Urothelium cell line (cell line): Measurements from ENCODE around the gene ELOB.
A peak's percentile ranks its signal among the peaks of the same experiment; 100 is the strongest.

ENCODE experiments used
- DNase-seq: peaks from one replicate; pipeline ENCODE4 v3.0.0; 2011; ENCODE audit warnings: low spot score, mixed read lengths
- FAIRE-seq: peaks from 2 replicates; lab custom pipeline; 2011; peaks lifted over from hg19 to GRCh38; lab: Jason Lieb, UNC

ELOB gene

GRCh38 chr16:2769675-2770056 is 7.4 kb downstream of the ELOB start:
- FAIRE-seq: no peak

DNA sequence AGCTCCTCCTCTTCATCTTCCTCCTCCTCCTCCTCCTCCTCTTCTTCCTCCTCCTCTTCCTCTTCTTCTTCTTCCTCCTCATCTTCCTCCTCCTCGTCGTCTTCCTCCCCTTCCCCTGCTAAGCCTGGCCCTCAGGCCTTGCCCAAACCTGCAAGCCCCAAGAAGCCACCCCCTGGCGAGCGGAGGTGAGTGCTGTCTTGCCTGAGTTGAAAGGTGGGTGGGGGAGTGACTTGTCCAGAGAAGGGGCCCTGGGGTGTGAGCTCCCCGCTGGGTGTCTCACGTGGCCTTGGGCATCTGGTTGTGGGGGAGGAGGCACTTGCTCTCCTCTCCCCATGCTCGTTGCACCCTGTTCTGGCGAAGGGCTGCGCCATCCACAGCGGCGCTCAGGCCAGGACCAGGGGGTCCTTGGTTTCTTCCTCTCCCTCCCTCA is 8.0 kb downstream of the ELOB start:
- DNase-seq (no peak), FAIRE-seq (no peak)

More at GRCh38 chr16:2769675-2770056, 7.4 kb downstream of the ELOB start:
- DNase-seq: no peak

GRCh38 chr16:2768403-2769089 is 8.5 kb downstream of the ELOB start:
- no peak for DNase-seq
- no peak for FAIRE-seq

DNA sequence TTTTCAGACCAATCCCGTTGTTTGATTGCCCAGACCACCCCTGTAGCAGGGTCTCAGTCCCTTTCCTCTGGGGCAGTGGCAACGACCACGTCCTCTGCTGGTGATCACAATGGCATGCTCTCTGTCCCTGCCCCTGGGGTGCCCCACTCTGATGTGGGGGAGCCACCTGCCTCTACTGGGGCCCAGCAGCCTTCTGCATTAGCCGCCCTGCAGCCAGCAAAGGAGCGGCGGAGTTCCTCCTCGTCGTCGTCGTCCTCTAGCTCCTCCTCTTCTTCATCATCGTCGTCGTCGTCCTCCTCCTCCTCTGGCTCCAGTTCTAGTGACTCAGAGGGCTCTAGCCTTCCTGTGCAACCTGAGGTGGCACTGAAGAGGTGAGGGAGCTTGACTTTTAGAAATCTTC is 9.2 kb downstream of the ELOB start:
- FAIRE-seq (no peak), DNase-seq (no peak)

- DNase-seq (no peak), FAIRE-seq (peak; percentile 70)
Observed at GRCh38 chr16:2767140-2767731, 9.8 kb downstream of the ELOB start.

DNA sequence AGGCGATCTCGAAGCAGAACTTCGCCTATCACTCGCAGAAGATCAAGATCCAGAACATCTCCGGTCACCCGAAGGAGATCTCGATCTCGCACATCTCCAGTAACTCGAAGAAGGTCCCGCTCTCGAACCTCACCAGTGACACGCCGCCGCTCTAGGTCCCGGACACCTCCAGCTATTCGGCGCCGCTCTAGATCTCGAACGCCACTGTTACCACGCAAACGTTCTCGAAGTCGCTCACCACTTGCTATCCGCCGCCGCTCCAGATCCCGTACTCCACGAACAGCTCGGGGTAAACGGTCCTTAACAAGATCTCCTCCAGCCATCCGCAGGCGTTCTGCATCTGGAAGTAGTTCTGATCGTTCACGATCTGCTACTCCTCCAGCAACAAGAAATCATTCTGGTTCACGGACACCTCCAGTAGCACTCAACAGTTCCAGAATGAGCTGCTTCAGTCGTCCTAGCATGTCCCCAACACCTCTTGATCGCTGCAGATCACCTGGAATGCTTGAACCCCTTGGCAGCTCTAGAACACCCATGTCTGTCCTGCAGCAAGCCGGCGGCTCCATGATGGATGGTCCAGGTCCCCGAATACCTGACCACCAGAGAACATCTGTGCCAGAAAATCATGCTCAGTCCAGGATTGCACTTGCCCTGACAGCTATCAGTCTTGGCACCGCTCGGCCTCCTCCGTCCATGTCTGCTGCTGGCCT is 10.5 kb downstream of the ELOB start:
- FAIRE-seq (no peak), DNase-seq (no peak)

DNA sequence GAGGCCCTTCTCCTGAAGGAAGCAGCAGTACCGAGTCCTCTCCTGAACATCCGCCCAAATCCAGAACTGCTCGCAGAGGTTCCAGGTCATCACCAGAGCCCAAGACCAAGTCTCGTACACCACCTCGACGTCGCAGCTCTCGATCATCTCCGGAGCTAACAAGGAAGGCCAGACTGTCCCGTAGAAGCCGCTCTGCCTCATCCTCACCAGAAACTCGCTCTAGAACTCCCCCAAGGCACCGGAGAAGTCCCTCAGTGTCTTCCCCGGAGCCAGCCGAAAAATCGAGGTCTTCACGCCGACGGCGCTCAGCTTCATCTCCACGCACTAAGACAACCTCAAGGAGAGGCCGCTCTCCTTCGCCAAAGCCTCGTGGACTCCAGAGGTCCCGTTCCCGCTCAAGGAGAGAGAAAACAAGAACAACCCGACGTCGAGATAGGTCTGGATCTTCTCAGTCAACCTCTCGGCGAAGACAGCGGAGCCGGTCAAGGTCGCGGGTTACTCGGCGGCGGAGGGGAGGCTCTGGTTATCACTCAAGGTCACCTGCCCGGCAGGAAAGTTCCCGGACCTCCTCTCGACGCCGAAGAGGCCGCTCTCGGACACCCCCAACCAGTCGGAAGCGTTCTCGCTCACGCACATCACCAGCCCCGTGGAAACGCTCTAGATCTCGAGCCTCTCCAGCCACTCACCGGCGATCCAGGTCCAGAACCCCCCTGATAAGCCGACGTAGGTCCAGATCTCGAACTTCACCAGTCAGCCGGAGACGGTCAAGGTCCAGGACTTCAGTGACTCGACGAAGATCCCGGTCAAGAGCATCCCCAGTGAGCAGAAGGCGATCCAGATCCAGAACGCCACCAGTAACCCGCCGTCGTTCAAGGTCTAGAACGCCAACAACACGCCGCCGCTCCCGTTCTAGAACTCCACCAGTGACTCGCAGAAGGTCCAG is 11.3 kb downstream of the ELOB start:
- FAIRE-seq (no peak), DNase-seq (no peak)

DNA sequence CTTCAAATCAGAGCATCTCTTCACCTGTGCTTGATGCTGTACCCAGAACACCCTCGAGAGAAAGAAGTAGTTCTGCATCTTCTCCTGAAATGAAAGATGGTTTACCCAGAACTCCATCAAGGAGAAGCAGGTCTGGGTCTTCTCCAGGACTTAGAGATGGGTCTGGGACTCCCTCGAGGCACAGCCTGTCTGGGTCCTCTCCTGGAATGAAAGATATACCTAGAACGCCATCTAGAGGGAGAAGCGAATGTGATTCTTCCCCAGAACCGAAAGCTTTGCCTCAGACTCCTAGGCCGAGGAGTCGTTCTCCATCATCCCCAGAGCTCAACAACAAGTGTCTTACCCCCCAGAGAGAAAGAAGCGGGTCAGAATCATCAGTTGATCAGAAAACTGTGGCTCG is 12.4 kb downstream of the ELOB start:
- no peak for FAIRE-seq

GRCh38 chr16:2763173-2763572 is 13.9 kb downstream of the ELOB start:
- FAIRE-seq: no peak
- no peak for DNase-seq

More for the DNA sequence above, 12.4 kb downstream of the ELOB start:
- no peak for DNase-seq

- FAIRE-seq (no peak), DNase-seq (no peak)
Observed at GRCh38 chr16:2762711-2763110, 14.4 kb downstream of the ELOB start.

- DNase-seq: no peak
- FAIRE-seq: no peak
Observed at GRCh38 chr16:2761886-2762583, 15.0 kb downstream of the ELOB start.

- no peak for DNase-seq
- FAIRE-seq: no peak
Observed at GRCh38 chr16:2761472-2761871, 15.6 kb downstream of the ELOB start.

DNA sequence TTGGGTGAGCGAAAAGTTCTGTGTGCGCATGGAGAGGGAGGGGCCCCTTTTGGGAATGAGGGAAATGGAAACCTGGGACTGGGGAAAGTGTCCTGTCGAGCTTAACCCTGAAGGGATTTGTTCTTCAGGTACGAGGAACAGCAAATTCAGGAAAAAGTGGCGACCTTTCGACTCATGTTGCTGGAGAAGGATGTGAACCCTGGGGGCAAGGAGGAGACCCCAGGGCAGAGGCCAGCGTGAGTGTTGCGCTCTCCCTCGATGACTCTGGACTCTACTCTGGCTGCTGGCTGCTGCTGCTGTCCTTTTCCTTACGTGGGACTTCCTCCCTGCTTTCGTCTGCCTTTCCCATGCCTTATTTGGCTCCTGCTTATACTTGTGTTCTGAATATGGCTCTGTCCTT is 19.7 kb downstream of the ELOB start:
- DNase-seq: no peak
- no peak for FAIRE-seq

GRCh38 chr16:2756288-2757015 is 20.6 kb downstream of the ELOB start:
- DNase-seq (no peak), FAIRE-seq (no peak)

GRCh38 chr16:2755158-2755557 is 21.9 kb downstream of the ELOB start:
- FAIRE-seq: no peak
- no peak for DNase-seq

- FAIRE-seq: no peak
- no peak for DNase-seq
Observed at GRCh38 chr16:2753733-2754020, 23.4 kb downstream of the ELOB start.

DNA sequence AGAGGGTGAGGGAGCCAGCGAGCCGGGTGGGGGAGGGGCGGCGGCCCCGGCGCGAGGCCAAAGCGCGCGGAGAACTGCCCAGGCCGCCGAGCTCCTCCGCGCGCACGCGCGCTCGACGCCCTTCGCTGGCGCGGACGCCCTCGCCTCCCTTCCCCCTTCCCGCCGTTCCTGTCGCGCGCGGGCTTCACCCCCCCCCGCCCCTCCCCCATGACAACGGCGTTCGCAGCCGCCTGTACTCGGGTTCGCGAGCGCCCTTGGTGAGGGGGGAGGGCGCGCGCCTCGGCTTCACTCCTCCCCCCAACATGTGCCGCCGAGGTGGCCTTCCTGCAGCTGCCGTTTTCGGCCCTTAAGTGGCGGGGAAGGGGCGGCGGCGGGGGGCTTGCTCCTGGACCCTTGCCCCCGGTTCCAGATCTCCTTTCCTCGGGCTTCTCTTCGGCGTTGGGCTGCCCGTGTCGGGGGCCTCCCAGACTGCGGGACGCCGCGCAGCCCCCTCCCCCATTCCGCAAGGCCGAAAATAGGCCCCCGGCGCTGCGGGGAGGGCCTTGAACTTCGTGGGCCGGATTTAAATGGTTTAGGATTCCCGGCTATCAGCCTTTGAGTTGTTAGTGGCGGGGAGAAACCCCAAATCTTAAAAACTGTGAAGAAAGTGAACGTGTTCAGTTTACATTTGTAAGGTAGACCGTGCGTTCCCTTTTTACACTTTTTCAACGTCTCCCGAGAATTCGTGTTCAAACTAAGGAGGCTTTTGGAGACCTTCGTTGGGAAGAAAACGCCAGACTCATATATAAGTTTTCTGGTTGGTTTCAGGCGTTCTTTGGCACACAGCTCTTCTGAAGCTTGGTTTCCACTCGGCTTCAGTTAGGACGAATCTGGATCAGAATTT is 24.0 kb downstream of the ELOB start:
- FAIRE-seq: no peak

GRCh38 chr16:2752035-2752849 is 24.8 kb downstream of the ELOB start, which contains the start of gene SRRM2:
Gene SRRM2, plus strand, starts transcription at chr16:2752638. Its CDS starts 3,727 bp downstream, at chr16:2756365.
- DNase-seq (peak; percentile 97), FAIRE-seq (no peak)

More for the DNA sequence above, 24.0 kb downstream of the ELOB start:
- peak; percentile 91 for DNase-seq
